Transverse colon (tissue), 3 donors: ENCODE results near the gene NPAS3.

ENCODE experiments used
- POLR2A ChIP-seq: fragments of 450-650 bp; IDR thresholded peaks from one replicate; pipeline ENCODE4 v1.6.1; 2016; ENCODE audit warnings: antibody characterized with exemption, mild to moderate bottlenecking, moderate library complexity
- TF ChIP-seq, protein P1 (sequence below), 5 experiments: fragments of 200-600 bp in 3 of 5; fragments of 450-650 bp in 2 of 5; sonication (generic) in 3 of 5; IDR thresholded peaks; 1 replicate in 2 of 5; 2 replicates in 3 of 5; pipeline ENCODE4 v1.5.1; 2016 to 2017; ENCODE audit warnings: antibody characterized with exemption in 5 of 5, inconsistent platforms in 3 of 5, mild to moderate bottlenecking in 2 of 5, moderate library complexity in 1 of 5

GRCh38 chr14:33364466-33364865 is 425.8 kb downstream of the NPAS3 start:
- TF ChIP-seq, protein P1, sequence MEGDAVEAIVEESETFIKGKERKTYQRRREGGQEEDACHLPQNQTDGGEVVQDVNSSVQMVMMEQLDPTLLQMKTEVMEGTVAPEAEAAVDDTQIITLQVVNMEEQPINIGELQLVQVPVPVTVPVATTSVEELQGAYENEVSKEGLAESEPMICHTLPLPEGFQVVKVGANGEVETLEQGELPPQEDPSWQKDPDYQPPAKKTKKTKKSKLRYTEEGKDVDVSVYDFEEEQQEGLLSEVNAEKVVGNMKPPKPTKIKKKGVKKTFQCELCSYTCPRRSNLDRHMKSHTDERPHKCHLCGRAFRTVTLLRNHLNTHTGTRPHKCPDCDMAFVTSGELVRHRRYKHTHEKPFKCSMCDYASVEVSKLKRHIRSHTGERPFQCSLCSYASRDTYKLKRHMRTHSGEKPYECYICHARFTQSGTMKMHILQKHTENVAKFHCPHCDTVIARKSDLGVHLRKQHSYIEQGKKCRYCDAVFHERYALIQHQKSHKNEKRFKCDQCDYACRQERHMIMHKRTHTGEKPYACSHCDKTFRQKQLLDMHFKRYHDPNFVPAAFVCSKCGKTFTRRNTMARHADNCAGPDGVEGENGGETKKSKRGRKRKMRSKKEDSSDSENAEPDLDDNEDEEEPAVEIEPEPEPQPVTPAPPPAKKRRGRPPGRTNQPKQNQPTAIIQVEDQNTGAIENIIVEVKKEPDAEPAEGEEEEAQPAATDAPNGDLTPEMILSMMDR (IDR thresholded peaks at IDR 0.05): no peak
- no peak for TF ChIP-seq POLR2A
